ENCODE measurements around the gene TRAPPC8. TPM values are rescaled to one million over a fixed set of nuclear protein-coding genes. Genes with fewer than 3 reads are reported as not detected.
"Not testable (repeated sequence)": the region's sequence is repeated elsewhere in the genome, so short reads cannot be mapped to it uniquely, and the experiment has no call there.

The TRAPPC8 gene
- total RNA-seq, 1 donor from 2014 or later: 37.9 TPM

DNA sequence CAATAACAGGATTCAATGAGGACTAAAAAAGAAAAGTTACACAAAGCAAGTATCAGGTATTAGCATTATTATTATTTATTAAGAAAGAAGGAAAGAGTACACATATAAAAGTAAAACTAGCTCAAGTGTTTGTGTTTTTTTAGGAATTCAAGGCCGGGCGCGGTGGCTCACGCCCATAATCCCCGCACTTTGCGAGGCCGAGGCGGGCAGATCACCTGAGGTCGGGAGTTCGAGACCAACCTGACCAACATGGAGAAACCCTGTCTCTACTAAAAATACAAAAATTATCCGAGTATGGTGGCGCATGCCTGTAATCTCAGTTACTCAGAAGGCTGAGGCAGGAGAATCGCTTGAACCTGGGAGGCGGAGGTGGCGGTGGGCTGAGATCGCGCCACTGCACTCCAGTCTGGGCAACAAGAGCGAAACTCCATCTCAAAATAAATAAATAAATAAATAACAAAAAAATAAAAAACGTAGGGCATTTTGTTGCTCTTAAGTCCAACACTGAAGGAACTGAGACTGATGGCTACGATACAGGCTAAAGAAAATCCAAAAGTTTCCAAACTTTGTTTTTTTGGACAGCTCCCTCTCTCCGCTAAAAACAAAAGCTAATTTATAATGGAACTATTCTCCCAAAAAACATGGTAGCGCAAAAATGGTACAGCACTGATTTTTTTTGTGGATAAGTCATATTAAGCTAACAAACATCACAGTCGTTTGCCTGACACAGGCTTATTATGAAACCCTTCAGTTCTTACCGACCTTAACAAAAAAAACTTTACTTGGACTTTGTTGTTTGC is 1.7 kb downstream of the TRAPPC8 start:
- TF ChIP-seq CTCF (IDR thresholded peaks at IDR 0.05; ENCODE audit: insufficient read depth, low read length, severe bottlenecking): no peak
- Histone ChIP-seq H3K36me3 (ENCODE audit: control insufficient read depth, insufficient read depth, low read length) (no peaks in the 10 kb centered on the region), H3K4me3 (ENCODE audit: low read depth, low read length) (peak overlapping the region; percentile 81), H3K27me3 (ENCODE audit: control insufficient read depth, insufficient read depth, low read length) (no peaks in the 10 kb centered on the region)
- FAIRE-seq (no peak), DNase-seq (ENCODE audit: low read depth) (no peak)

DNA sequence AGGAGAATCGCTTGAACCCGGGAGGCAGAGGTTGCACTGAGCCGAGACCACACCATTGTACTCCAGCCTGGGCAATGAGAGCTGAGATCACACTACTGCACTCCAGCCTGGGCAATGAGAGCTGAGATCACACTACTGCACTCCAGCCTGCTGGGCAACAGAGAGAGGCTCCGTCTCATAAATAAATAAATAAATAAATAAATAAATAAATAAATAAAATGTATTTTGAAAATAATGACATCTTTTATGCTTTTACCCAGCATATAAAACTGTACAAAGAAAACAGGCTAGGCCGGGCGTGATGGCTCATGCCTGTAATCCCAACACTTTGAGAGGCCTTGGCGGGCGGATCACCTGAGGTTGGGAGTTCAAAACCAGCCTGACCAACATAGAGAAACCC is 8.2 kb downstream of the TRAPPC8 start:
- not testable (repeated sequence) for H3K36me3 ChIP-seq (ENCODE audit: control insufficient read depth, insufficient read depth, low read length); FAIRE-seq; H3K27me3 ChIP-seq (ENCODE audit: control insufficient read depth, insufficient read depth, low read length); H3K4me3 ChIP-seq (ENCODE audit: low read depth, low read length); DNase-seq (ENCODE audit: low read depth)

- Histone ChIP-seq H3K27me3 (ENCODE audit: control insufficient read depth, insufficient read depth, low read length) (no peaks in the 10 kb centered on the region), H3K36me3 (ENCODE audit: control insufficient read depth, insufficient read depth, low read length) (peaks cover 1% of the 10 kb centered on the region), H3K4me3 (ENCODE audit: low read depth, low read length) (no peak overlapping the region)
- FAIRE-seq (no peak), DNase-seq (ENCODE audit: low read depth) (no peak)
- TF ChIP-seq CTCF (IDR thresholded peaks at IDR 0.05; ENCODE audit: insufficient read depth, low read length, severe bottlenecking): no peak
Measured at GRCh38 chr18:31931886-31932240, 11.1 kb downstream of the TRAPPC8 start.

GRCh38 chr18:31931163-31931885 is 11.6 kb downstream of the TRAPPC8 start:
- Histone ChIP-seq H3K27me3 (ENCODE audit: control insufficient read depth, insufficient read depth, low read length) (no peaks in the 10 kb centered on the region), H3K36me3 (ENCODE audit: control insufficient read depth, insufficient read depth, low read length) (peaks cover 1% of the 10 kb centered on the region), H3K4me3 (ENCODE audit: low read depth, low read length) (no peak overlapping the region)
- DNase-seq (ENCODE audit: low read depth): no peak
- TF ChIP-seq CTCF (IDR thresholded peaks at IDR 0.05; ENCODE audit: insufficient read depth, low read length, severe bottlenecking): no peak
- no peak for FAIRE-seq

DNA sequence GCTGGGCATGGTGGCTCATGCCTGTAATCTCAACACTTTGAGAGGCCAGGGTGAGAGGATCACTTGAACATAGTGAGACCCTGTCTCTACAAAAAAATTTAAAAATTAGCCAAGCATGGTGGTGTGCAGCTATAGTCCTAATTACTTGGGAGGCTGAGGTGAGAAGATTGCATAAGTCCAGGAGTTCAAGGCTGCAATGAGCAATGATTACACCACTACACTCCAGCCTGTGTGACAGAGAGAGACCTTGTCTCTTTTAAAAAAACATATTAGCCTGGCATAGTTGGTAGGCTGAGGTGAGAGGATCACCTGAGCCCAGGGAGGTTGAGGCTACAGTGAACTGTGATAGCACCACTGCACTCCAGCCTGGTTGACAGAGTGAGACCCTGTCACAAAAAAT is 13.7 kb downstream of the TRAPPC8 start:
- FAIRE-seq: no peak
- DNase-seq (ENCODE audit: low read depth): no peak
- Histone ChIP-seq H3K36me3 (ENCODE audit: control insufficient read depth, insufficient read depth, low read length) (peaks cover 1% of the 10 kb centered on the region), H3K27me3 (ENCODE audit: control insufficient read depth, insufficient read depth, low read length) (no peaks in the 10 kb centered on the region), H3K4me3 (ENCODE audit: low read depth, low read length) (no peak overlapping the region)
- no peak for TF ChIP-seq CTCF (IDR thresholded peaks at IDR 0.05; ENCODE audit: insufficient read depth, low read length, severe bottlenecking)

DNA sequence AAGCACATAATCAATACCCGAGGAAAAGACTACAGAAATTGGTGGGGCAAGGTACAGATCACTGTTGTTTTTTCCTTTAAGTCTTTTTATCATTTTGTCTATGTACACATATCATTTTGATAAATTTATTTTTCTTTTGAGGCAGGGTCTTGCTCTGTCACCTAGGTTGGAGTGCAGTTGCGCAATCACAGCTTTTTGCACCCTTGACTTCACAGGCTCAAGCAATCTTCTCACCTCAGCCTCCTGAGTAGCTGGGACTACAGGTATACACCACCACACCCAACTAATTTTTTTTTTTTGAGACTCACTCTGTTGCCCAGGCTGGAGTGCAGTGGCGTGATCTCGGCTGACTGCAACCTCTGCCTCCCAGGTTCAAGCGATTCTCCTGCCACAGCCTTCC is 15.9 kb downstream of the TRAPPC8 start:
- H3K4me3 ChIP-seq (ENCODE audit: low read depth, low read length); FAIRE-seq; H3K36me3 ChIP-seq (ENCODE audit: control insufficient read depth, insufficient read depth, low read length); H3K27me3 ChIP-seq (ENCODE audit: control insufficient read depth, insufficient read depth, low read length); DNase-seq (ENCODE audit: low read depth): not testable (repeated sequence)
